SJSA1 (cell line): ENCODE data around the gene LDLRAD3. TPM values are rescaled to one million over a fixed set of nuclear protein-coding genes. Genes with fewer than 3 reads are reported as not detected.
"Not testable (repeated sequence)": the region's sequence is repeated elsewhere in the genome, so short reads cannot be mapped to it uniquely, and the experiment has no call there.

Experiments
- DNase-seq, 2 experiments: peaks; one replicate each; pipeline ENCODE4 v3.0.0-alpha.2; 2015 to 2020; ENCODE audit warnings: low spot score in 2 of 2, low read depth in 1 of 2
- H3K27ac ChIP-seq: fragments of 250-450 bp; sonication (Bioruptor Pico); 2 replicates; pipeline ENCODE4 v1.5.1; 2020; ENCODE audit warnings: mild to moderate bottlenecking, moderate library complexity
- H3K27me3 ChIP-seq: fragments of 250-450 bp; sonication (Bioruptor Pico); replicated peaks from 2 replicates; pipeline ENCODE4 v1.5.1; 2020; ENCODE audit warnings: mild to moderate bottlenecking, moderate library complexity
- H3K36me3 ChIP-seq: fragments of 250-450 bp; sonication (Bioruptor Pico); 2 replicates; pipeline ENCODE4 v1.5.1; 2020; ENCODE audit warnings: mild to moderate bottlenecking
- H3K4me1 ChIP-seq: fragments of 250-450 bp; sonication (Bioruptor Pico); replicated peaks from 2 replicates; pipeline ENCODE4 v1.6.1; 2021; ENCODE audit warnings: mild to moderate bottlenecking
- H3K4me3 ChIP-seq: fragments of 250-450 bp; sonication (Bioruptor Pico); 2 replicates; pipeline ENCODE4 v1.5.1; 2020; ENCODE audit warnings: mild to moderate bottlenecking
- H3K9me3 ChIP-seq: fragments of 250-450 bp; sonication (Bioruptor Pico); replicated peaks from 2 replicates; pipeline ENCODE4 v1.5.1; 2020; ENCODE audit warnings: mild to moderate bottlenecking
- total RNA-seq: library from RNA; depleted of rRNA; stranded (reverse); fragments of >200 nt; shearing (Covaris generic); gene quantifications from 2 replicates; pipeline ENCODE4 v1.2.3, GENCODE V29; 2014; rRNA removed

The LDLRAD3 gene
- total RNA-seq = 4.1 and 5.8 TPM in 2 replicates

DNA sequence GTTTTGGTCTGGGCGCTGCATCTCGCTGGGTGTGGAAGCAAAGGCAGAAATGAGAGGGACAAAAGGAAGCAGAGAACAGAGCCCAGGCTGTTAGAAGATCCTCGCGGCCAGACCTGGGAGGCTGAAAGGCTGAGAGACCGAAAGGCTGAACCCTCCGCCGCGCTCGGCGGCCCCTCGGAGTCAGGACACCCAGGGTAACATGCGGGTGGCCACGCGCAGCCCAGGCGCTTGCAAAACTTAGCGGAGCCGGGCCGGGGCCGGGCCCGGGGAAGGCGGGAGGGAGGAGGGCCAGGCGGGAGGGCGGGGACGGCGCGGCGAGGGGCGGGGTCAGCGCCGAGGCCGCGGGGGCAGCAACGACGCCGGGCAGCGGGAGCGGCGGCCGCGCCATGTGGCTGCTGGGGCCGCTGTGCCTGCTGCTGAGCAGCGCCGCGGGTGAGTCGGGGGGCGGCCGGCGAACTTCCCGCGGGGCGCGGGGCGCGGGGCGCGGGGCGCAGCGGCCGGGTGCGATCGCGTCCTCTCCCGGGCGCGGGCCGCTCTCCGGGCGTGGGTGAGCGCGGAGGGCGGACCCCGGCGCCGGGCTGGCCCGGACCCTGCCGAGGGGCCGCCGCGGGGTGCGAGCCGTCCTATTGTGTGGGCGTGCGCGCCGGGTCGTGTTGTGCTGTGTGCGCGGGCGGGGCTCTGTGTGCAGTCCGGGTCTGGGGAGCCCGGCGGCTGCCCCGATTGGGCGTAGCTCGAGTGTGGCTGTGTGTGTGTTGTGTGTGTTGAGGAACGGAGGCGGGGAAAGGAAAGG is at the start of gene LDLRAD3:
TSS of gene LDLRAD3 (plus strand) at position 350 of the 790 bp plus-strand sequence. CDS start at position 387, 37 bp downstream.
- Histone ChIP-seq H3K27me3 (no peaks in the 10 kb centered on the region), H3K9me3 (no peaks in the 10 kb centered on the region), H3K27ac (no peak within 1 kb of the TSS), H3K4me1 (peaks cover 13% of the 10 kb centered on the region), H3K4me3 (peak within 1 kb of the TSS; percentile 57), H3K36me3 (no peaks in the 10 kb centered on the region)
- DNase-seq = peak; percentile 44 to 80

DNA sequence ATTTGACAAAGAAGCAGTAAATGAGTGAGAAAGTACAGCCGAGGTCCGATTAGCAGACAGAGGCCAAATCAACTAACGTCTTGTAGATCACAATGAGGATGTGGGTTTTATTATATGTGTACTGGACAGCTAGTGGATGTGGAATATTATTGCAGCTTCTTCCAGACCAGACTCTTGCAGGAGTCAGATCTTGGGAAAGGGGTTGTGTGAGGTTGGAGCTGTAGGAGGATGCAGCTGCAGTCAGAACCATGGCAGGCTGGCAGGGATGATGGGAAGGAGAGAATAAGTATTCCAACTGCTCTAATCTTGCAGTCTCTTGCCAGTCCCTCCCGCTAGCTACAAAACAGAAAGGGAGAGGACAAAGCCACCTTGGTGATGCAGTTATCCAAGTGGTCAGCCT is 46.8 kb upstream of the LDLRAD3 start:
- Histone ChIP-seq H3K27ac (no peak overlapping the region), H3K36me3 (no peaks in the 10 kb centered on the region), H3K4me1 (no peaks in the 10 kb centered on the region), H3K9me3 (no peaks in the 10 kb centered on the region), H3K4me3 (no peak overlapping the region), H3K27me3 (no peaks in the 10 kb centered on the region)
- DNase-seq = no peak

GRCh38 chr11:35902961-35903360 is 40.9 kb upstream of the LDLRAD3 start:
- H3K9me3 ChIP-seq = no peaks in the 10 kb centered on the region; the same call in 1 of the 2 replicates
- no peak for DNase-seq
- no peak overlapping the region for H3K27ac ChIP-seq
- no peaks in the 10 kb centered on the region for H3K36me3 ChIP-seq
- H3K4me1 ChIP-seq = peaks cover 18% of the 10 kb centered on the region
- no peak overlapping the region for H3K4me3 ChIP-seq
- H3K27me3 ChIP-seq = no peaks in the 10 kb centered on the region

GRCh38 chr11:35905646-35906276 is 38.1 kb upstream of the LDLRAD3 start:
- H3K27ac ChIP-seq = no peak overlapping the region
- no peaks in the 10 kb centered on the region; the same call in 1 of the 2 replicates for H3K9me3 ChIP-seq
- no peaks in the 10 kb centered on the region for H3K36me3 ChIP-seq
- no peak overlapping the region for H3K4me3 ChIP-seq
- peak in 1 of 2 experiments; percentile 11 for DNase-seq
- no peaks in the 10 kb centered on the region for H3K27me3 ChIP-seq
- H3K4me1 ChIP-seq = peaks cover 42% of the 10 kb centered on the region

- no peak overlapping the region for H3K27ac ChIP-seq
- no peaks in the 10 kb centered on the region; the same call in 1 of the 2 replicates for H3K9me3 ChIP-seq
- no peaks in the 10 kb centered on the region for H3K27me3 ChIP-seq
- no peaks in the 10 kb centered on the region for H3K36me3 ChIP-seq
- no peak for DNase-seq
- peaks cover 47% of the 10 kb centered on the region for H3K4me1 ChIP-seq
- H3K4me3 ChIP-seq = no peak overlapping the region
Measured at GRCh38 chr11:35906277-35906661, 37.6 kb upstream of the LDLRAD3 start.

GRCh38 chr11:35906681-35907080 is 37.2 kb upstream of the LDLRAD3 start:
- no peak overlapping the region for H3K4me3 ChIP-seq
- no peak for DNase-seq
- H3K9me3 ChIP-seq = no peaks in the 10 kb centered on the region; the same call in 1 of the 2 replicates
- H3K27me3 ChIP-seq = no peaks in the 10 kb centered on the region
- no peaks in the 10 kb centered on the region for H3K36me3 ChIP-seq
- no peak overlapping the region for H3K27ac ChIP-seq
- H3K4me1 ChIP-seq = peaks cover 51% of the 10 kb centered on the region

DNA sequence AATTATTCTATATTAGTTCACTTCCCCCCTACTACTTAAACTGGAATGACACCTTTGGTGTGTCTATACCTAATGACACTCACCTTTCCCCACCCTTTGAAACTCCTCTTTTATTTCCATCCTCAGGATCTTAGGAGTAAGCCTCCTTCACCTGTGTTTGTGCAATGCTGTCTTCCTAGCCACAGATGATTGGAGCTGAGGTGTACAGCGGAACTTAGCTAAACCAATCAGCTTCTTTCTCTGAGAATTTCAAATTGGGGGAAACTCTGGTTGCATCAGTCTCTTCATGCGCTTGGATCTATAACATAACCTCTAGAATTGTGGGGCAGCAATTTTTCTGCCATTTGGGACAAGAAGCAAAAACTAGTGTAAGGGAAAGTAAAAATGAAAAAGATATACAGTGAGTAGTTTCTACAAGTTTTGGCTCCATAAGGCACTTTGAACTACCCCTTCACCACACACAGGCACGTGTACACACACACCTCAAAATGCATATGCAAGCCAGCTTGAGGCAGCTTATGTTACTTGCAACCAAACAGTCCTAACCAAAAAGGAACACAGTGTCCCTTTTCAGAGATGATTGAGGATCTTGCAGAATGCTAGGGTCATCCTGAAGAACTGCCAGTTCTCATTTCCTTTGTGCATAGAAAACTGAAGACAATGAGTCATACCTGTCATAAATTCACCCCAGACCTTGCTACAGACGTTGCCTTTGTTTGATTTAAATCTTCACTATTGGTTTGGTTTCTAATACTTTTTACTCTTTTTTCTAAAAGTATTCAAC is 36.0 kb upstream of the LDLRAD3 start:
- Histone ChIP-seq H3K27ac (0 out of 2 replicates have a peak overlapping the region, but pooled peaks have one; percentile 23), H3K4me1 (peaks cover 54% of the 10 kb centered on the region), H3K9me3 (no peaks in the 10 kb centered on the region; the same call in 1 of the 2 replicates), H3K4me3 (no peak overlapping the region), H3K27me3 (no peaks in the 10 kb centered on the region), H3K36me3 (no peaks in the 10 kb centered on the region)
- peak in 1 of 2 experiments; percentile 68 for DNase-seq

DNA sequence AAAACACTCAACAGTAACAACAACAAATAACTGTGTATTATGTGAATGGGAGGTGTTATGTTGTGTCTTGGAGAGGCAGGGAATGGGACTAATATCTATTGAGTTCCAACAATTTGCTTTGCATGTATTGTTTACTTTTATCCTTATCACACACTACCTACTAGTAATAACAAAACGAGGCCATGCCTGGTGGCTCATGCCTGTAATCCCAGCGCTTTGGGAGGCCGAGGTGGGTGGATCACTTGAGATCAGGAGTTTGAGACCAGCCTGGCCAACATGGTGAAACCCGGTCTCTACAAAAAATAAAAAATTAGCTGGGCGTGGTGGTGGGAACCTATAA is 35.5 kb upstream of the LDLRAD3 start:
- not testable (repeated sequence) for H3K27me3 ChIP-seq, H3K9me3 ChIP-seq, H3K36me3 ChIP-seq, DNase-seq, H3K4me3 ChIP-seq
- H3K4me1 ChIP-seq = peaks cover 54% of the 10 kb centered on the region
- H3K27ac ChIP-seq = 0 out of 2 replicates have a peak overlapping the region, but pooled peaks have one; percentile 23

DNA sequence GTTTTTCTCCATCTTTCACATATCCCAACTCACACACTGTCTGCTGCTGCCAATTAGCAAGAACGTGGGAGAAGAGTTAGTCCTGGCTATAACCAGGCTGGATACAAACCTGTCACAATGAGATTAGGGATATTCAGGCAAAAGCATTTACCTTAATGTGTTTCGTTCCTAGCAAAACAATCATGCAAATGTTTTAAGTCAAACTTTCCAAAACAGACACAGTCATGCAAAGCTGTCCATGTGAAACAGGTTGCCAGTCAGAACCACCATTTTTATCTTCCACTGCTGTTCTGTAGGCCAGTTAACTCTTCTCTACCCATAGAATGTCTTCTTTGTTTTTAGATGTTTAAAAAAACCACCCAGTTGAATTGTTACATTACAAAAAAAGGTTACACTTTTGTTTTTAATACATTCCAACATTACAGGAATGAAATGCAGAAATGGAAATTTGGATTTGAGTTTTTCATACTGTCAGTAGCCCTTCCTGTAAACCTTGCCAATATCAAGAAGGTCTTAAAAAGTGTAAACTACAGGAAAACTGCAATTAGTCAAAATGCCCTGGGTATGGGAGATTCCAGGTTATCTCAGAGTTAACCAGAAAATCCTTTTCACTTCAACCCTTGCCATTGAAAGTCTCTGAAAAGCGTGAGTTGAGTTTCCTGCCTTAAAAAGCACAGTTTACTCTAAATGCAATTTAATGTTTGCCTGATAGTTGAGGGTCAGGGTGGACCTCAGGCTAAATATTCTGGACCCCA is 34.2 kb upstream of the LDLRAD3 start:
- H3K27me3 ChIP-seq = no peaks in the 10 kb centered on the region
- no peaks in the 10 kb centered on the region for H3K36me3 ChIP-seq
- no peak for DNase-seq
- H3K4me3 ChIP-seq = no peak overlapping the region
- no peaks in the 10 kb centered on the region for H3K9me3 ChIP-seq
- H3K27ac ChIP-seq = no peak overlapping the region
- peaks cover 54% of the 10 kb centered on the region for H3K4me1 ChIP-seq

- H3K4me3 ChIP-seq = no peak overlapping the region
- DNase-seq = peak; percentile 64 to 68
Measured at GRCh38 chr11:35911013-35911412, 32.8 kb upstream of the LDLRAD3 start.

DNA sequence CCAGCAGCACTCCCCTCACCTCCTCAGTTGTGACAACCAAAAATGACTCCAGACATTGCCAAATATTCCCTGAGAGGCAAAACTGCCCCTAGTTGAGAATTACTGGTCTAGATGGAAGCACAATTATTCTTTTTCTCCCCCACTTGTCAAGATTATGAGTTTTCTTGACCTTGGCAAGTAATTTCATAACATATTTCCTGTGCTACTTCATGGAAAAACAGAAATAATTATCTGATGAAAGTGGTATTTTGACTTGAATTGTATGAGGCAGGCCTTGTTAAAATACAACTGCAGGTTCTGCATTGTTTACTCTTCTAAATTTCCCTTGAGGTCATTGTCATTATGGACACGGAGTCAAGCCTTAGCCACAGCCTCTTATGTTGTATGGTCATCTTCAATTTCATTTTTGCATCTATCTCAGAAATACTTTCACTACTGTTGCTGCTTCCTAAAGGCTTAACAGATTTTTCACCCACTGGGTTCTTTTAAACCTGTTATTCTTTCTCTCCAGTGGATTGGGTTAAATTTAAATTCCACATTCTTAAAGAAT is 32.2 kb upstream of the LDLRAD3 start:
- no peaks in the 10 kb centered on the region for H3K27me3 ChIP-seq
- no peak for DNase-seq
- H3K4me1 ChIP-seq = peaks cover 40% of the 10 kb centered on the region
- no peak overlapping the region for H3K27ac ChIP-seq
- H3K36me3 ChIP-seq = no peaks in the 10 kb centered on the region
- H3K4me3 ChIP-seq = no peak overlapping the region
- no peaks in the 10 kb centered on the region for H3K9me3 ChIP-seq

More at GRCh38 chr11:35911013-35911412, 32.8 kb upstream of the LDLRAD3 start:
- Histone ChIP-seq H3K9me3 (no peaks in the 10 kb centered on the region), H3K36me3 (no peaks in the 10 kb centered on the region), H3K27me3 (no peaks in the 10 kb centered on the region), H3K27ac (no peak overlapping the region), H3K4me1 (peaks cover 42% of the 10 kb centered on the region)

DNA sequence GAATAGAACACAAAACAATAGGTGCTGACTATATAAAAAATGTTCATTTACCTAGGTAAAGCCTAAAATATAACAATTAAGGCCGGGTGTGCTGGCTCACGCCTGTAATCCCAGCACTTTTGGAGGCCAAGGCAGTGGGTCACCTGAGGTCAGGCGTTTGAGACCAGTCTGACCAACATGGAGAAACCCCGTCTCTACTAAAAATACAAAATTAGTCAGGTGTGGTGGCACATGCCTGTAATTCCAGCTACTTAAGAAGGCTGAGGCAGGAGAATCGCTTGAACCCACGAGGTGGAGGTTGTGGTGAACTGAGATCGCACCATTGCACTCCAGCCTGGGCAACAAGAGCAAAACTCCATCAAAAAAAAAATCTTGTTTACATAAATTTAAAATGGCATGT is 31.4 kb upstream of the LDLRAD3 start:
- not testable (repeated sequence) for H3K9me3 ChIP-seq, H3K27me3 ChIP-seq, H3K4me3 ChIP-seq, H3K36me3 ChIP-seq, H3K27ac ChIP-seq, DNase-seq
- peaks cover 40% of the 10 kb centered on the region for H3K4me1 ChIP-seq
